ENCODE results near the gene MACO1. TPM values are rescaled to one million over a fixed set of nuclear protein-coding genes. Genes with fewer than 3 reads are reported as not detected.

MACO1 gene
- total and polyA plus RNA-seq, 9 of the 15 experiments (the other 6 are each of a cell fraction or from before 2014, with no cell fraction given): 4.6 to 28.4 (median 21.7) TPM

DNA sequence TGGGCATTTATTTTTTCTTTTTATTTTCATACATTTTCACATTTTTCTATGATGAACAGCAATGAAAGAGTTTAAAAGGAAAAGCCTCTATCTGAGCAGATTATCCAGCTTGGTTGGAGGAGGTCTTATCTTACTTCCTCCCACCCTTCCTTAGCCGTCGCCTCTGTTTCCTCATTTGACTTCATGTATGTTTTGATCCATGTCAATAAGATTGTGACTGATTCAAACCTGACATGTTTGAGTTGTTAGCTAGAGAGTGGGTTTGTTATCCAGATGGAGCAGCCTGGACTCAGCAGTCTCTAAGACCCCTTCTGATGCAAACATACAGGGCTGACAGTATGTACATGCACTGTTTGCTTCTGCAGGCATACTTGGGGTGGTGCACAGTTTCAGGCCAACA is 31.2 kb downstream of the MACO1 start (continued):
- TF ChIP-seq, protein P1, sequence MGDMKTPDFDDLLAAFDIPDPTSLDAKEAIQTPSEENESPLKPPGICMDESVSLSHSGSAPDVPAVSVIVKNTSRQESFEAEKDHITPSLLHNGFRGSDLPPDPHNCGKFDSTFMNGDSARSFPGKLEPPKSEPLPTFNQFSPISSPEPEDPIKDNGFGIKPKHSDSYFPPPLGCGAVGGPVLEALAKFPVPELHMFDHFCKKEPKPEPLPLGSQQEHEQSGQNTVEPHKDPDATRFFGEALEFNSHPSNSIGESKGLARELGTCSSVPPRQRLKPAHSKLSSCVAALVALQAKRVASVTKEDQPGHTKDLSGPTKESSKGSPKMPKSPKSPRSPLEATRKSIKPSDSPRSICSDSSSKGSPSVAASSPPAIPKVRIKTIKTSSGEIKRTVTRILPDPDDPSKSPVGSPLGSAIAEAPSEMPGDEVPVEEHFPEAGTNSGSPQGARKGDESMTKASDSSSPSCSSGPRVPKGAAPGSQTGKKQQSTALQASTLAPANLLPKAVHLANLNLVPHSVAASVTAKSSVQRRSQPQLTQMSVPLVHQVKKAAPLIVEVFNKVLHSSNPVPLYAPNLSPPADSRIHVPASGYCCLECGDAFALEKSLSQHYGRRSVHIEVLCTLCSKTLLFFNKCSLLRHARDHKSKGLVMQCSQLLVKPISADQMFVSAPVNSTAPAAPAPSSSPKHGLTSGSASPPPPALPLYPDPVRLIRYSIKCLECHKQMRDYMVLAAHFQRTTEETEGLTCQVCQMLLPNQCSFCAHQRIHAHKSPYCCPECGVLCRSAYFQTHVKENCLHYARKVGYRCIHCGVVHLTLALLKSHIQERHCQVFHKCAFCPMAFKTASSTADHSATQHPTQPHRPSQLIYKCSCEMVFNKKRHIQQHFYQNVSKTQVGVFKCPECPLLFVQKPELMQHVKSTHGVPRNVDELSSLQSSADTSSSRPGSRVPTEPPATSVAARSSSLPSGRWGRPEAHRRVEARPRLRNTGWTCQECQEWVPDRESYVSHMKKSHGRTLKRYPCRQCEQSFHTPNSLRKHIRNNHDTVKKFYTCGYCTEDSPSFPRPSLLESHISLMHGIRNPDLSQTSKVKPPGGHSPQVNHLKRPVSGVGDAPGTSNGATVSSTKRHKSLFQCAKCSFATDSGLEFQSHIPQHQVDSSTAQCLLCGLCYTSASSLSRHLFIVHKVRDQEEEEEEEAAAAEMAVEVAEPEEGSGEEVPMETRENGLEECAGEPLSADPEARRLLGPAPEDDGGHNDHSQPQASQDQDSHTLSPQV (IDR thresholded peaks at IDR 0.05): no peak
- TF ChIP-seq MEIS2 (IDR thresholded peaks at IDR 0.05; ENCODE audit: partially characterized antibody): peak; percentile 36
- TF ChIP-seq, protein P2, sequence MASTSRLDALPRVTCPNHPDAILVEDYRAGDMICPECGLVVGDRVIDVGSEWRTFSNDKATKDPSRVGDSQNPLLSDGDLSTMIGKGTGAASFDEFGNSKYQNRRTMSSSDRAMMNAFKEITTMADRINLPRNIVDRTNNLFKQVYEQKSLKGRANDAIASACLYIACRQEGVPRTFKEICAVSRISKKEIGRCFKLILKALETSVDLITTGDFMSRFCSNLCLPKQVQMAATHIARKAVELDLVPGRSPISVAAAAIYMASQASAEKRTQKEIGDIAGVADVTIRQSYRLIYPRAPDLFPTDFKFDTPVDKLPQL (IDR thresholded peaks at IDR 0.05; ENCODE audit: extremely low read depth, insufficient read length): no peak
- TF ChIP-seq ETV6 (IDR thresholded peaks at IDR 0.05; ENCODE audit: borderline replicate concordance in 1 of 2, low read depth in 2 of 2, low read length in 1 of 2): 0 out of 4 replicates have a peak, but pooled peaks of 1 of the 2 experiments have one; percentile 27
- TF ChIP-seq ETV6 (CRISPR knock-in tag; IDR thresholded peaks at IDR 0.05; ENCODE audit: borderline replicate concordance): no peak
- no peak for TF ChIP-seq ZC3H8 (IDR thresholded peaks at IDR 0.05)
- no peak for TF ChIP-seq ZNF77 (CRISPR knock-in tag; IDR thresholded peaks at IDR 0.05)
- TF ChIP-seq, protein P3, sequence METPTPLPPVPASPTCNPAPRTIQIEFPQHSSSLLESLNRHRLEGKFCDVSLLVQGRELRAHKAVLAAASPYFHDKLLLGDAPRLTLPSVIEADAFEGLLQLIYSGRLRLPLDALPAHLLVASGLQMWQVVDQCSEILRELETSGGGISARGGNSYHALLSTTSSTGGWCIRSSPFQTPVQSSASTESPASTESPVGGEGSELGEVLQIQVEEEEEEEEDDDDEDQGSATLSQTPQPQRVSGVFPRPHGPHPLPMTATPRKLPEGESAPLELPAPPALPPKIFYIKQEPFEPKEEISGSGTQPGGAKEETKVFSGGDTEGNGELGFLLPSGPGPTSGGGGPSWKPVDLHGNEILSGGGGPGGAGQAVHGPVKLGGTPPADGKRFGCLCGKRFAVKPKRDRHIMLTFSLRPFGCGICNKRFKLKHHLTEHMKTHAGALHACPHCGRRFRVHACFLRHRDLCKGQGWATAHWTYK (CRISPR knock-in tag; IDR thresholded peaks at IDR 0.05): no peak
- TF ChIP-seq, protein P4, sequence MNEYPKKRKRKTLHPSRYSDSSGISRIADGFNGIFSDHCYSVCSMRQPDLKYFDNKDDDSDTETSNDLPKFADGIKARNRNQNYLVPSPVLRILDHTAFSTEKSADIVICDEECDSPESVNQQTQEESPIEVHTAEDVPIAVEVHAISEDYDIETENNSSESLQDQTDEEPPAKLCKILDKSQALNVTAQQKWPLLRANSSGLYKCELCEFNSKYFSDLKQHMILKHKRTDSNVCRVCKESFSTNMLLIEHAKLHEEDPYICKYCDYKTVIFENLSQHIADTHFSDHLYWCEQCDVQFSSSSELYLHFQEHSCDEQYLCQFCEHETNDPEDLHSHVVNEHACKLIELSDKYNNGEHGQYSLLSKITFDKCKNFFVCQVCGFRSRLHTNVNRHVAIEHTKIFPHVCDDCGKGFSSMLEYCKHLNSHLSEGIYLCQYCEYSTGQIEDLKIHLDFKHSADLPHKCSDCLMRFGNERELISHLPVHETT (CRISPR knock-in tag; conservative IDR thresholded peaks at IDR 0.05 in 1 of 2, IDR thresholded peaks at IDR 0.05 in 1 of 2): no peak
- TF ChIP-seq BACH1 (tag; IDR thresholded peaks at IDR 0.05): no peak
- TF ChIP-seq SPI1 (IDR thresholded peaks at IDR 0.05; ENCODE audit: borderline replicate concordance, low read depth, low read length): peak; percentile 43; the same call in 1 of the 2 replicates
- TF ChIP-seq NCOA6 (IDR thresholded peaks at IDR 0.05): no peak
- TF ChIP-seq, protein P5, sequence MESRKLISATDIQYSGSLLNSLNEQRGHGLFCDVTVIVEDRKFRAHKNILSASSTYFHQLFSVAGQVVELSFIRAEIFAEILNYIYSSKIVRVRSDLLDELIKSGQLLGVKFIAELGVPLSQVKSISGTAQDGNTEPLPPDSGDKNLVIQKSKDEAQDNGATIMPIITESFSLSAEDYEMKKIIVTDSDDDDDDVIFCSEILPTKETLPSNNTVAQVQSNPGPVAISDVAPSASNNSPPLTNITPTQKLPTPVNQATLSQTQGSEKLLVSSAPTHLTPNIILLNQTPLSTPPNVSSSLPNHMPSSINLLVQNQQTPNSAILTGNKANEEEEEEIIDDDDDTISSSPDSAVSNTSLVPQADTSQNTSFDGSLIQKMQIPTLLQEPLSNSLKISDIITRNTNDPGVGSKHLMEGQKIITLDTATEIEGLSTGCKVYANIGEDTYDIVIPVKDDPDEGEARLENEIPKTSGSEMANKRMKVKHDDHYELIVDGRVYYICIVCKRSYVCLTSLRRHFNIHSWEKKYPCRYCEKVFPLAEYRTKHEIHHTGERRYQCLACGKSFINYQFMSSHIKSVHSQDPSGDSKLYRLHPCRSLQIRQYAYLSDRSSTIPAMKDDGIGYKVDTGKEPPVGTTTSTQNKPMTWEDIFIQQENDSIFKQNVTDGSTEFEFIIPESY (CRISPR knock-in tag; IDR thresholded peaks at IDR 0.05): no peak
- TF ChIP-seq MCM5 (IDR thresholded peaks at IDR 0.05; ENCODE audit: low read depth): no peak
- TF ChIP-seq CAMTA2 (CRISPR knock-in tag; conservative IDR thresholded peaks at IDR 0.05): no peak
- TF ChIP-seq HNRNPL (IDR thresholded peaks at IDR 0.05; ENCODE audit: low read depth, low read length): no peak

All from K562 (cell line).